Measurements from ENCODE around the gene PAX7.

Gene PAX7

GRCh38 chr1:18639368-18640055, 8.9 kb downstream of the PAX7 start:
- no peak overlapping the region for H3K27ac ChIP-seq (replicated peaks)
- H3K27me3 ChIP-seq (ENCODE audit: insufficient read depth, poor library complexity, severe bottlenecking): peaks cover 88% of the 10 kb centered on the region
- no peak overlapping the region for H3K4me3 ChIP-seq (replicated peaks; ENCODE audit: insufficient read depth, low read length)
- TF ChIP-seq, protein P1, sequence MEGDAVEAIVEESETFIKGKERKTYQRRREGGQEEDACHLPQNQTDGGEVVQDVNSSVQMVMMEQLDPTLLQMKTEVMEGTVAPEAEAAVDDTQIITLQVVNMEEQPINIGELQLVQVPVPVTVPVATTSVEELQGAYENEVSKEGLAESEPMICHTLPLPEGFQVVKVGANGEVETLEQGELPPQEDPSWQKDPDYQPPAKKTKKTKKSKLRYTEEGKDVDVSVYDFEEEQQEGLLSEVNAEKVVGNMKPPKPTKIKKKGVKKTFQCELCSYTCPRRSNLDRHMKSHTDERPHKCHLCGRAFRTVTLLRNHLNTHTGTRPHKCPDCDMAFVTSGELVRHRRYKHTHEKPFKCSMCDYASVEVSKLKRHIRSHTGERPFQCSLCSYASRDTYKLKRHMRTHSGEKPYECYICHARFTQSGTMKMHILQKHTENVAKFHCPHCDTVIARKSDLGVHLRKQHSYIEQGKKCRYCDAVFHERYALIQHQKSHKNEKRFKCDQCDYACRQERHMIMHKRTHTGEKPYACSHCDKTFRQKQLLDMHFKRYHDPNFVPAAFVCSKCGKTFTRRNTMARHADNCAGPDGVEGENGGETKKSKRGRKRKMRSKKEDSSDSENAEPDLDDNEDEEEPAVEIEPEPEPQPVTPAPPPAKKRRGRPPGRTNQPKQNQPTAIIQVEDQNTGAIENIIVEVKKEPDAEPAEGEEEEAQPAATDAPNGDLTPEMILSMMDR (IDR thresholded peaks at IDR 0.05; ENCODE audit: insufficient read depth, low read length): no peak
- TF ChIP-seq POLR2AphosphoS5 (IDR thresholded peaks at IDR 0.05; ENCODE audit: low read depth) (no peak), SPI1 (IDR thresholded peaks at IDR 0.05; ENCODE audit: borderline replicate concordance, low read depth) (no peak), REST (IDR thresholded peaks at IDR 0.05; ENCODE audit: insufficient replicate concordance, low read depth) (no peak), GABPA (IDR thresholded peaks at IDR 0.05; ENCODE audit: low read depth) (no peak)
- no peak for DNase-seq (ENCODE audit: low read depth in 1 of 2, low spot score in 1 of 2)

DNA sequence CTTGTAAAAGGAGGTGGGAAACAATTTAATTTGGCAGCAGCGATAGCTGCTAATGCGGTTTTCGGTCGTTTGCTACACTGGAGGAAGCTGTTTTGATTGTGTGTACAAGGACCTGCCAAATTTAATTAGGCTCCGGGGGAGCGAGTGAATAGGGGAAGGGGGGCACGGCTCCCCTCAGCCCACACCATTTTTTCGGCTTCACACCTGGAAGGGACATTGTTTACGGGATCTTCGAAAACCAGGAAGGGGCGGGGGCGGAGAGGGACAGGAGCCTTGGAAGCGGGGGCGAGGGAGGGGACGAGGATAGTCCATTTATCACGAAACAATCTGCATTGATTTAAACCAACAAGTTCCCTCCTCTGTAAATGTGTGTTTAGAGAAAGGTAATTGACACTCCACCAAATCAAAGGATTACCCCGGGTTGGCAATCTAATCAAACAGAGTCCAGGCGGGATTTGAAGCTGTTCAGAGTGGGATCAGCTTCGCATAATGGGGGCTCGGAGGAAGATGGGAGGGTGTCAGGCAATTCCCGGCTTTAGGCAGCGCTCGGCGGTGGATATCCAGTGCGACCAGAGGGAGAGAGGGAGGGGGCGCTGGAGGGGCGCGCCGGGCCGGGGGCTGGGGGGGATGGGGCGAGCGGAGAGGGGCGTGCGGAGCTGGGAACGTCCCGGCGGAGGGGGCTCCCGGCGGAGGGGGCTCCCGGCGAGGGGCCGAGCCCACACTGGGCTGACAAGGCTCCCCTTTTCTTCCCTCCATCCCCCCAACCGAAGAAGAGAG, 9.8 kb downstream of the PAX7 start:
- Histone ChIP-seq H3K4me3 (replicated peaks; ENCODE audit: insufficient read depth, low read length) (no peak overlapping the region), H3K27me3 (ENCODE audit: insufficient read depth, poor library complexity, severe bottlenecking) (peaks cover 88% of the 10 kb centered on the region), H3K27ac (replicated peaks) (no peak overlapping the region)
- DNase-seq (ENCODE audit: low read depth in 1 of 2, low spot score in 1 of 2): no peak
- no peak for TF ChIP-seq GABPA (IDR thresholded peaks at IDR 0.05; ENCODE audit: low read depth)

DNA sequence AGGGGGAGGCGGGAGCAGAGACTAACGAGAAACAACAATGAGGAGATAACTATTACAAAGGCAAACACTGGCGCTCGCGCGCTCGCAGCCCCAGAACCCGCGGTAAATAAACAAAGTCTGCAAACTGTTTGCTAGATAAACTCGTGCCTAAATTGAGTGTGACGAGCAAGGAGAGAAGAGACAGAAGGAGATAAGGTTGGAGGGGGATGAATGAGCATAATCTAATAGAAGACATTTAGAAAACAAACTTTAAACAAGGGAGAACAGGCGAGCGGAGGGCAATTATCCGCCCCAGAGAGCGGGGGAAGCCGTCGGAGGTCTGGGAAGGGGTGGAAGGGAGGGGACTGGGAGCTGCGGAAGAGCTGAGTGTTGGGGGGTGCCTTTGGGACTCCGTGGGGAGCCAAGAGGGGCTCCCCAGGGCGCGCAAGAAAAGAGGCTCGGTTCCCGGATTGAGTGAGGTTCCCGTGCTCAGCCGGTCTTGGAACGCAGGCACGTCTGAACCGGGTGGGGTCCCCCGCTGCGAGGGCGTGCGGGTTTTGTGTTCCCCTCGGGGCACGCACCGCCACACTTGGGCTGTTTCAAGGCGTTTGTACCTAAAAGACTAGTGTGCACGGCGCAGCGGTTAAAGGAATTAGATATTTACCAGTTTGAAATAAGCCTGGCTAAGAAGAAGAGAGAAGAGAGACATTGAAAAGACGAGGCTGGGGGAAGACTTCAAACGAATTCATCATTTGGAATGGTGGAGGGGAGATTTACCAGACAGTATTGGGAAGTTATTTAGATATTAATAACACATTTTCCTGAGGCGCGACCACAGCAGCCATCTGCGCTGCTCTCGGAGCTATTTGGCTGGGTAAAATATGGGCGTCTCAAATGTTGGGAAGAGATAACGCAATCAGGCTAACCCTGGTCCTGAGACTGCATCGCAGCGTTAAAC, 10.6 kb downstream of the PAX7 start:
- Histone ChIP-seq H3K4me3 (replicated peaks; ENCODE audit: insufficient read depth, low read length) (no peak overlapping the region), H3K27me3 (ENCODE audit: insufficient read depth, poor library complexity, severe bottlenecking) (peaks cover 88% of the 10 kb centered on the region), H3K27ac (replicated peaks) (no peak overlapping the region)
- no peak for DNase-seq (ENCODE audit: low read depth in 1 of 2, low spot score in 1 of 2)
- TF ChIP-seq SPI1 (IDR thresholded peaks at IDR 0.05; ENCODE audit: borderline replicate concordance, low read depth) (no peak), GABPA (IDR thresholded peaks at IDR 0.05; ENCODE audit: low read depth) (no peak), POLR2AphosphoS5 (IDR thresholded peaks at IDR 0.05; ENCODE audit: low read depth) (no peak), REST (IDR thresholded peaks at IDR 0.05; ENCODE audit: insufficient replicate concordance, low read depth) (no peak)
- TF ChIP-seq, protein P1 (IDR thresholded peaks at IDR 0.05; ENCODE audit: insufficient read depth, low read length): no peak

Measured in HL-60 (cell line).